GM23248 (cell line): Measurements from ENCODE around the gene FAM210B. TPM values are rescaled to one million over a fixed set of nuclear protein-coding genes. Genes with fewer than 3 reads are reported as not detected.

Experiments
- DNase-seq: peaks from one replicate; pipeline ENCODE4 v3.0.0-alpha.2; 2015
- H2AFZ ChIP-seq: fragments of 200-600 bp; sonication (generic); 2 replicates; pipeline ENCODE4 v1.6.1; 2016; ENCODE audit warnings: antibody characterized with exemption
- H3F3A ChIP-seq: fragments of 200-600 bp; sonication (generic); 2 replicates; pipeline ENCODE4 v1.6.1; 2016; ENCODE audit warnings: mild to moderate bottlenecking, antibody characterized with exemption, mixed run types; ENCODE audit not compliant: insufficient read depth
- H3K27ac ChIP-seq: fragments of 200-600 bp; sonication (generic); 2 replicates; pipeline ENCODE4 v1.5.1; 2016; ENCODE audit warnings: mild to moderate bottlenecking
- H3K27me3 ChIP-seq: fragments of 200-600 bp; sonication (generic); replicated peaks from 2 replicates; pipeline ENCODE4 v1.6.1; 2016; ENCODE audit warnings: mild to moderate bottlenecking; ENCODE audit not compliant: insufficient read depth
- H3K36me3 ChIP-seq: fragments of 200-600 bp; sonication (generic); 2 replicates; pipeline ENCODE4 v1.6.1; 2016; ENCODE audit warnings: low read depth, mild to moderate bottlenecking
- H3K4me1 ChIP-seq: fragments of 200-600 bp; sonication (generic); 2 replicates; pipeline ENCODE4 v1.6.1; 2016; ENCODE audit warnings: mild to moderate bottlenecking; ENCODE audit not compliant: insufficient read depth
- H3K4me2 ChIP-seq: fragments of 200-600 bp; sonication (generic); one replicate; pipeline ENCODE4 v1.6.1; 2016; ENCODE audit warnings: mild to moderate bottlenecking; ENCODE audit not compliant: unreplicated experiment
- H3K4me3 ChIP-seq: fragments of 200-600 bp; sonication (generic); 2 replicates; pipeline ENCODE4 v1.5.1; 2016; ENCODE audit warnings: mild to moderate bottlenecking
- H3K79me2 ChIP-seq: fragments of 200-600 bp; sonication (generic); 2 replicates; pipeline ENCODE4 v1.6.1; 2016; ENCODE audit warnings: mild to moderate bottlenecking; ENCODE audit not compliant: insufficient read depth
- H3K9ac ChIP-seq: fragments of 200-600 bp; sonication (generic); 2 replicates; pipeline ENCODE4 v1.6.1; 2016; ENCODE audit warnings: mild to moderate bottlenecking
- H3K9me2 ChIP-seq: fragments of 200-600 bp; sonication (generic); 2 replicates; pipeline ENCODE4 v1.6.1; 2016; ENCODE audit warnings: mixed run types, mild to moderate bottlenecking, moderate library complexity; ENCODE audit not compliant: insufficient read depth
- H3K9me3 ChIP-seq: fragments of 200-600 bp; sonication (generic); one replicate; pipeline ENCODE4 v1.6.1; 2017; ENCODE audit warnings: low read depth
- H4K20me1 ChIP-seq: fragments of 200-600 bp; sonication (generic); 2 replicates; pipeline ENCODE4 v1.6.0; 2016; ENCODE audit not compliant: insufficient read depth
- EZH2 ChIP-seq: fragments of 200-600 bp; sonication (generic); IDR thresholded peaks from 2 replicates; pipeline ENCODE4 v1.6.1; 2018; ENCODE audit warnings: antibody characterized with exemption, mild to moderate bottlenecking; ENCODE audit not compliant: insufficient read depth, poor library complexity, severe bottlenecking
- EZH2phosphoT487 ChIP-seq: fragments of 200-600 bp; sonication (generic); IDR thresholded peaks from 2 replicates; pipeline ENCODE4 v1.6.1; 2018; ENCODE audit warnings: antibody characterized with exemption, moderate library complexity, mild to moderate bottlenecking, low read depth; ENCODE audit not compliant: insufficient read depth
- WGBS, 2 experiments: methylation state at CpG; one replicate each; pipeline ENCODE4 v1.1.6; 2015 to 2017; ENCODE audit warnings: low lambda C conversion rate in 2 of 2, low coverage in 1 of 2; ENCODE audit errors: missing lambda C conversion rate in 2 of 2; 5-methylcytosine and 5-hydroxymethylcytosine counted together
- in situ Hi-C: fragments of 300-500 bp; cut with MboI; formaldehyde crosslinking; loops from 2 replicates; pipeline ENCODE4 v1.15.0; 2020
- polyA plus RNA-seq: library from polyadenylated mRNA; unstranded; fragments of >200 nt; fragmentation: Nextera tagmentation; extraction: Ambion mirVana; gene quantifications from 2 replicates; pipeline ENCODE4 v1.2.1, GENCODE V29; 2016
- total RNA-seq: library from RNA; depleted of rRNA; stranded (reverse); fragments of >200 nt; shearing (Covaris generic); gene quantifications from 2 replicates; pipeline ENCODE4 v1.2.3, GENCODE V29; 2014

Gene FAM210B
- total and polyA plus RNA-seq, 2 experiments from 2014 or later: 91.0 to 95.7 TPM

DNA sequence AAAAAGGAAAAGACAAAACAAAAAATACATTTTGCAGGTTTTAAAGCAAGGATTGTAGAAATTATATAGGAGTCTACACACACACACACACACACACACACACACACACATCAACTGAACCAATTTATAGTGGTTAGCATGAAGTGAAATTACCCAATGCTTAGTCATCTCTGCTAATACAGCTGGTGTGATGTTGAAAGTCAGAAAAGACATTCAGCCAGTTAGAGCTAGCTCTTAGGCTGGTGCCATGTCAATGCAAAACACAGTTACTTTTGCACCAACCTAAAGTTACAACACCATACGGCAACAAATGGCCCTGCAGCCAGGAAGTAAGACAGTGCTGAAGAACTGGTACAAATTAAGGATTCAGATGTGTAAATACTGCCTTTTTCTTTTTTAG lies 15.2 kb downstream of the FAM210B start:
- Histone ChIP-seq H3K4me3 (0 out of 2 replicates have a peak overlapping the region, but pooled peaks have one; percentile 6), H3K27me3 (no peaks in the 10 kb centered on the region), H3K9ac (peak overlapping the region; percentile 46), H3K4me1 (peaks cover 9% of the 10 kb centered on the region), H3K9me3 (no peaks in the 10 kb centered on the region), H3K36me3 (peaks cover 46% of the 10 kb centered on the region), H3K79me2 (peaks cover 77% of the 10 kb centered on the region), H2AFZ (0 out of 2 replicates have a peak overlapping the region, but pooled peaks have one; percentile 19), H3K4me2 (peak overlapping the region; percentile 53), H3K9me2 (no peaks in the 10 kb centered on the region), H3F3A (peaks cover 82% of the 10 kb centered on the region), H3K27ac (peak overlapping the region; percentile 78), H4K20me1 (no peaks in the 10 kb centered on the region; the same call in 1 of the 2 replicates)
- 0 to 10% methylated on average over 1 of the region's 1 CpG for WGBS, 2 experiments
- in situ Hi-C loops: no loop called here
- DNase-seq: peak; percentile 95
- TF ChIP-seq EZH2phosphoT487 (no peak), EZH2 (no peak)

DNA sequence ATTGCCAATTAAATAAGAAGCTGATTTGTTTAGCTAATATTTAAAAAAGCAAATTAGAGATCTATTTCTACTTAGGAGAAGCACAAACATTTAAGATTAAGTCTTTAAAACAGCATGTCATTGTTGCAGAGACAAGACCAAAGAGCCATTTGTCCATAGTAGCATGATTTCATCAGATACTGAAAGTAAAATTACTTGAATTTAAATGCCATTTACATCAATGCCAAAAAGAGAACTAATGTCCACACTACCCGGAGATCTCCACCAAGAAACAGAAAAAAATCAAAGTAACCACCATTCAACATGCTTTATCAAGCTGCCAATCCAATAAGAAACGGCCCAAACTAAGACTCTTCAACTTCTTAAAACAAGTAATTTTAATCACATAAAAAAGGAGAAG lies 17.6 kb downstream of the FAM210B start:
- no peak overlapping the region for H3K27ac ChIP-seq
- no peak for TF ChIP-seq EZH2phosphoT487
- in situ Hi-C loops: no loop called here
- H3K9me2 ChIP-seq: no peaks in the 10 kb centered on the region
- H3K4me1 ChIP-seq: peaks cover 9% of the 10 kb centered on the region
- H4K20me1 ChIP-seq: no peaks in the 10 kb centered on the region; the same call in 1 of the 2 replicates
- H3F3A ChIP-seq: peaks cover 73% of the 10 kb centered on the region
- no peaks in the 10 kb centered on the region for H3K9me3 ChIP-seq
- H3K27me3 ChIP-seq: no peaks in the 10 kb centered on the region
- no peak overlapping the region for H3K4me2 ChIP-seq
- H3K36me3 ChIP-seq: peaks cover 41% of the 10 kb centered on the region
- no peak overlapping the region for H3K4me3 ChIP-seq
- no peak overlapping the region for H2AFZ ChIP-seq
- H3K79me2 ChIP-seq: peaks cover 91% of the 10 kb centered on the region
- 90 to 99% methylated on average over 2 of the region's 2 CpGs for WGBS, 2 experiments
- no peak for DNase-seq
- H3K9ac ChIP-seq: no peak overlapping the region

DNA sequence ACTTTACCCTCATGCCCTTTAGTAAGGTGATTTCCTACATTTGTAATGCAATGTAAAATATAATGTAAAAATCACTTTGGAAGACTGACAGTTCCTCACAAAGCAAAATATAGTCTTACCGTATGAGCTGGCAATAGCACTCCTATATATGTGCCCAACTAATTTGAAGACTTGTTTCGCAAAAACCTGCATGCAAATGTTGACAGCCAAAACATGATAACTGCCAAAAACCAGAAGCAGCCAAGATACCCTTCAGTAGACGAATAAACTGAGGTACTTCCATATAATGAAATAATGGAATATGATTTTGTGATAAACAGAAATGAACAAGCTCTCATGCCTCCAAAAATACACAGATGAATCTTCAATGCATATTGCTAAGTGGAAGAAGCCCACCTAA lies 19.6 kb downstream of the FAM210B start:
- Histone ChIP-seq H3K9me2 (no peaks in the 10 kb centered on the region), H3K27ac (no peak overlapping the region), H3K9ac (no peak overlapping the region), H3K4me1 (peaks cover 8% of the 10 kb centered on the region), H4K20me1 (no peaks in the 10 kb centered on the region; the same call in 1 of the 2 replicates), H3K79me2 (peaks cover 93% of the 10 kb centered on the region), H3K4me2 (no peak overlapping the region), H3K9me3 (no peaks in the 10 kb centered on the region), H3K4me3 (no peak overlapping the region), H3K36me3 (peaks cover 36% of the 10 kb centered on the region), H3K27me3 (no peaks in the 10 kb centered on the region), H2AFZ (no peak overlapping the region), H3F3A (peaks cover 67% of the 10 kb centered on the region)
- no peak for TF ChIP-seq EZH2
- no peak for TF ChIP-seq EZH2phosphoT487
- in situ Hi-C loops: no loop called here
- DNase-seq: no peak
- WGBS, 2 experiments: 93 to 97% methylated on average over 3 of the region's 3 CpGs

DNA sequence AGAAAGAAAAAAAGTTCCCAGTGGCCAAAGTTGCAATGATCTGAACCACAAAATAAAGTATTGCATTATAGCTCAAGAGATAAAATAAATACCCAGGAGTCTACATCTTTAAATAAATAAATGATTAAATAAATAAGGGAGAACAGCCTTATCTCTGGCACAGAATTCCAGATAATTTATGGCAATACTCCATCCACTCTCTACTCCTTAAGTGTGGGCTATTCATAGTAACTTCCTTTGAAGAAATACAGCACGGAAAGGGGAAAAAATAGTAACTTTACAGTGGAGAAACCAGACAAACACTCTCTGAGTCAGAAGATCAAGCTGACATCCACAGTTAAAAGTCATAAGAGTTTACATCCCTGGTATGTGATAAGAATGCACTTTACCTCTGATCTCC lies 21.6 kb downstream of the FAM210B start:
- in situ Hi-C loops: no loop called here
- Histone ChIP-seq H2AFZ (no peak overlapping the region), H3K27me3 (no peaks in the 10 kb centered on the region), H4K20me1 (no peaks in the 10 kb centered on the region; the same call in 1 of the 2 replicates), H3K4me3 (no peak overlapping the region), H3K27ac (no peak overlapping the region), H3K4me1 (peaks cover 6% of the 10 kb centered on the region), H3K4me2 (no peak overlapping the region), H3F3A (peaks cover 62% of the 10 kb centered on the region), H3K36me3 (peaks cover 44% of the 10 kb centered on the region), H3K9me2 (no peaks in the 10 kb centered on the region), H3K79me2 (peaks cover 99% of the 10 kb centered on the region), H3K9me3 (no peaks in the 10 kb centered on the region), H3K9ac (no peak overlapping the region)
- TF ChIP-seq EZH2phosphoT487 (no peak), EZH2 (no peak)
- WGBS, 2 experiments: 74 to 89% methylated on average over 1 of the region's 1 CpG
- DNase-seq: no peak

DNA sequence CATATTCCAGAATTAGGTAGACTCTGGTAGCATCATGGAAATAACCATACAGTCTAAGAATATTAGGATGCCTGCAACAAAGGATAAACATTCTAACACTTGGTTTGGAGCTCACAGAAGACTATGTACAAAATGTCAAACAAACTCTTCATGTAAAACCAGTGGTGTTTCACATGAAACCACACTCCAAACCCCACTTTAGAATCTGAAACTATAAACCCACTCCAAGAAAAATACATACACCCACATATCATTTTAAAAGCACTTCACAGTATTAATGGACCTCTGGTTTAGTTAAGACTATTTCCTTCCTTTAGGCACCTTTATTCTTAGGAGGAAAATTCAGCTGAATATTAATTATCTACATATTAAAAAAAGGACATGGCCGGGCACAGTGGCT lies 22.7 kb downstream of the FAM210B start:
- peaks cover 53% of the 10 kb centered on the region for H3F3A ChIP-seq
- H3K9me2 ChIP-seq: no peaks in the 10 kb centered on the region
- H3K27ac ChIP-seq: no peak overlapping the region
- H3K9me3 ChIP-seq: no peaks in the 10 kb centered on the region
- in situ Hi-C loops: no loop called here
- WGBS, 2 experiments: 100% methylated on average over 1 of the region's 1 CpG
- TF ChIP-seq EZH2phosphoT487 (no peak), EZH2 (no peak)
- H3K4me2 ChIP-seq: no peak overlapping the region
- H3K27me3 ChIP-seq: no peaks in the 10 kb centered on the region
- no peak overlapping the region for H2AFZ ChIP-seq
- no peak overlapping the region for H3K4me3 ChIP-seq
- H3K4me1 ChIP-seq: peaks cover 6% of the 10 kb centered on the region
- H3K9ac ChIP-seq: no peak overlapping the region
- H3K36me3 ChIP-seq: peaks cover 39% of the 10 kb centered on the region
- peaks cover 99% of the 10 kb centered on the region for H3K79me2 ChIP-seq
- no peak for DNase-seq
- no peaks in the 10 kb centered on the region for H4K20me1 ChIP-seq
